Measurements from ENCODE around the gene SLC25A34.
A peak's percentile ranks its signal among the peaks of the same experiment; 100 is the strongest.

Gene SLC25A34

GRCh38 chr1:15692121-15692682, 43.9 kb upstream of the SLC25A34 start:
- no peak overlapping the region for H3K9ac ChIP-seq (ENCODE audit: low read length)
- H4K8ac ChIP-seq (ENCODE audit: low read depth, low read length): no peak overlapping the region
- no peak overlapping the region for H3K4me3 ChIP-seq (ENCODE audit: low read depth, low read length)
- no peaks in the 10 kb centered on the region for H3K79me1 ChIP-seq (ENCODE audit: low read length)
- no peak for DNase-seq
- H4K12ac ChIP-seq (ENCODE audit: low read depth, low read length): no peak overlapping the region
- no peak overlapping the region for H3K23ac ChIP-seq (ENCODE audit: low read length)
- no peak overlapping the region for H3K18ac ChIP-seq (ENCODE audit: low read length)
- no peak overlapping the region for H2AK5ac ChIP-seq (ENCODE audit: low read length)
- H2AFZ ChIP-seq (ENCODE audit: insufficient read depth, low read length, poor library complexity): no peak overlapping the region
- no peak overlapping the region for H3K4me2 ChIP-seq (ENCODE audit: low read length)
- H3K4ac ChIP-seq (ENCODE audit: low read depth, low read length): no peak overlapping the region
- WGBS (ENCODE audit: extremely low coverage, insufficient coverage, insufficient read length): no CpG with 5 or more reads among the region's 5 CpGs
- H3K27ac ChIP-seq (ENCODE audit: low read depth, low read length): no peak overlapping the region
- H3K27me3 ChIP-seq (ENCODE audit: insufficient read depth, low read length): no peaks in the 10 kb centered on the region
- H2BK120ac ChIP-seq (ENCODE audit: insufficient read depth, low read length, poor library complexity): no peak overlapping the region
- no peaks in the 10 kb centered on the region for H3K9me3 ChIP-seq (ENCODE audit: insufficient read depth, low read depth, low read length)
- H2BK12ac ChIP-seq (ENCODE audit: low read length): no peak overlapping the region
- peaks cover 10% of the 10 kb centered on the region for H3K79me2 ChIP-seq (ENCODE audit: control insufficient read depth, insufficient read depth, low read length, poor library complexity)
- H4K91ac ChIP-seq (ENCODE audit: low read depth, low read length): no peak overlapping the region
- no peak overlapping the region for H2BK5ac ChIP-seq (ENCODE audit: low read depth, low read length, poor library complexity)
- peaks cover 7 to 10% of the 10 kb centered on the region in 2 experiments for H3K36me3 ChIP-seq (ENCODE audit: control insufficient read depth in 1 of 2, insufficient read depth in 2 of 2, low read length in 2 of 2)
- H3K4me1 ChIP-seq (ENCODE audit: control insufficient read depth in 1 of 2, insufficient read depth in 2 of 2, low read length in 2 of 2): peaks cover 0 to 2% of the 10 kb centered on the region in 2 experiments
- no peak overlapping the region for H3K14ac ChIP-seq (ENCODE audit: low read length)

DNA sequence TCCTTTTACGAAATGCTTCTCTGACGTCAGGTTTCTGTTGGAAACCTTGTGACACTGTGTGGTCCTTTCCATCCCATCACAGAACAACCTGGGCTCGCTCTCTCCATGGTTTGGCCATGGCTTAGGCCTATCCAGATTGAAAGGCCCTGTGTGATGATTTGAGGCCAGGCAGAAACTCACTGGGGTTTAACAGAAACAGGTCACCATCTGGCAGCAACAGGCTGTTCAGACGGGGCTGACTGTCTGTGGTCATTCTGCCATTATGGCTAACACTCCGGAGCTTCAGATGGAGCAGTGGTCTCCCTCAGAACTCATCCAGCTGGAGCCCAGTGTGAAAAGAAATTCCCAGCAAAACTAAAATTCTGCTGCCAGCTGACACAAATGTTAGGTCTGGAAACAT, 42.7 kb upstream of the SLC25A34 start:
- no CpG with 5 or more reads among the region's 5 CpGs for WGBS (ENCODE audit: extremely low coverage, insufficient coverage, insufficient read length)

GRCh38 chr1:15696956-15697521, 39.0 kb upstream of the SLC25A34 start:
- DNase-seq: no peak
- Histone ChIP-seq H3K23ac (ENCODE audit: low read length) (no peak overlapping the region), H3K9ac (ENCODE audit: low read length) (no peak overlapping the region), H3K4ac (ENCODE audit: low read depth, low read length) (no peak overlapping the region), H3K4me1 (ENCODE audit: control insufficient read depth in 1 of 2, insufficient read depth in 2 of 2, low read length in 2 of 2) (no peaks in the 10 kb centered on the region), H3K4me3 (ENCODE audit: low read depth, low read length) (no peak overlapping the region), H2AFZ (ENCODE audit: insufficient read depth, low read length, poor library complexity) (no peak overlapping the region), H2BK5ac (ENCODE audit: low read depth, low read length, poor library complexity) (no peak overlapping the region), H3K4me2 (ENCODE audit: low read length) (no peak overlapping the region), H3K27me3 (ENCODE audit: insufficient read depth, low read length) (no peaks in the 10 kb centered on the region), H4K8ac (ENCODE audit: low read depth, low read length) (no peak overlapping the region), H3K14ac (ENCODE audit: low read length) (no peak overlapping the region), H3K18ac (ENCODE audit: low read length) (no peak overlapping the region), H3K36me3 (ENCODE audit: control insufficient read depth in 1 of 2, insufficient read depth in 2 of 2, low read length in 2 of 2) (peaks cover 6 to 9% of the 10 kb centered on the region in 2 experiments), H4K12ac (ENCODE audit: low read depth, low read length) (no peak overlapping the region), H2AK5ac (ENCODE audit: low read length) (no peak overlapping the region), H3K79me1 (ENCODE audit: low read length) (no peaks in the 10 kb centered on the region), H3K79me2 (ENCODE audit: control insufficient read depth, insufficient read depth, low read length, poor library complexity) (peaks cover 7% of the 10 kb centered on the region), H3K9me3 (ENCODE audit: insufficient read depth, low read depth, low read length) (peaks cover 2% of the 10 kb centered on the region), H2BK12ac (ENCODE audit: low read length) (no peak overlapping the region), H4K91ac (ENCODE audit: low read depth, low read length) (no peak overlapping the region), H3K27ac (ENCODE audit: low read depth, low read length) (no peak overlapping the region), H2BK120ac (ENCODE audit: insufficient read depth, low read length, poor library complexity) (no peak overlapping the region)
- WGBS (ENCODE audit: extremely low coverage, insufficient coverage, insufficient read length): no CpG with 5 or more reads among the region's 10 CpGs

More for the DNA sequence above, 42.7 kb upstream of the SLC25A34 start:
- no peak overlapping the region for H2BK5ac ChIP-seq (ENCODE audit: low read depth, low read length, poor library complexity)
- no peaks in the 10 kb centered on the region for H3K27me3 ChIP-seq (ENCODE audit: insufficient read depth, low read length)
- H2BK12ac ChIP-seq (ENCODE audit: low read length): no peak overlapping the region
- H3K23ac ChIP-seq (ENCODE audit: low read length): no peak overlapping the region
- H3K14ac ChIP-seq (ENCODE audit: low read length): no peak overlapping the region
- H3K4me2 ChIP-seq (ENCODE audit: low read length): no peak overlapping the region
- H3K4me3 ChIP-seq (ENCODE audit: low read depth, low read length): no peak overlapping the region
- H3K9me3 ChIP-seq (ENCODE audit: insufficient read depth, low read depth, low read length): no peaks in the 10 kb centered on the region
- H4K91ac ChIP-seq (ENCODE audit: low read depth, low read length): no peak overlapping the region
- no peak overlapping the region for H3K9ac ChIP-seq (ENCODE audit: low read length)
- H2AK5ac ChIP-seq (ENCODE audit: low read length): no peak overlapping the region
- peak overlapping the region; percentile 73 for H3K4ac ChIP-seq (ENCODE audit: low read depth, low read length)
- no peak for DNase-seq
- H3K18ac ChIP-seq (ENCODE audit: low read length): peak overlapping the region; percentile 23
- H3K27ac ChIP-seq (ENCODE audit: low read depth, low read length): no peak overlapping the region
- peaks cover 7 to 10% of the 10 kb centered on the region in 2 experiments for H3K36me3 ChIP-seq (ENCODE audit: control insufficient read depth in 1 of 2, insufficient read depth in 2 of 2, low read length in 2 of 2)
- H3K4me1 ChIP-seq (ENCODE audit: control insufficient read depth in 1 of 2, insufficient read depth in 2 of 2, low read length in 2 of 2): peaks cover 0 to 2% of the 10 kb centered on the region in 2 experiments
- H2BK120ac ChIP-seq (ENCODE audit: insufficient read depth, low read length, poor library complexity): no peak overlapping the region
- H4K12ac ChIP-seq (ENCODE audit: low read depth, low read length): no peak overlapping the region
- H3K79me2 ChIP-seq (ENCODE audit: control insufficient read depth, insufficient read depth, low read length, poor library complexity): peaks cover 12% of the 10 kb centered on the region
- H4K8ac ChIP-seq (ENCODE audit: low read depth, low read length): no peak overlapping the region
- no peak overlapping the region for H2AFZ ChIP-seq (ENCODE audit: insufficient read depth, low read length, poor library complexity)
- no peaks in the 10 kb centered on the region for H3K79me1 ChIP-seq (ENCODE audit: low read length)

DNA sequence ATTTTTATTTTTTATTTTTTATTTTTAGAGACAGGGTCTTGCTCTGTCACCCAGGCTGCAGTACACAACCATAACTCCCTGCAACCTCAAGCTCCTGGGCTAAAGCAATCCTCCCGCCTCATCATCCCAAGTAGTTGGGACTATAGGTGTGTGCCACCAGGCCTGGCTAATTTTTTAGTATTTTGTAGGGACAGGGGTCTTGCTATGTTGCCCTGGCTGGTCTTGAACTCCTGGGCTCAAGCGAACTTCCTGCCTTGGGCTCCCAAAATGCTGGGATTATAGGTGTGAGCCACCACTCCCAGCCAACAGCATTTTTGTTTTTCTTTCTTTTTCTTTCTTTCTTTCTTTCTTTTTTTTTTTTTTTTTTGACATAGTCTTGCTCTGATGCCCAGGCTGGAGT, 37.9 kb upstream of the SLC25A34 start:
- Histone ChIP-seq H3K27me3 (ENCODE audit: insufficient read depth, low read length) (no peaks in the 10 kb centered on the region), H3K79me1 (ENCODE audit: low read length) (no peaks in the 10 kb centered on the region), H2BK120ac (ENCODE audit: insufficient read depth, low read length, poor library complexity) (no peak overlapping the region), H4K12ac (ENCODE audit: low read depth, low read length) (no peak overlapping the region), H3K4me3 (ENCODE audit: low read depth, low read length) (no peak overlapping the region), H4K91ac (ENCODE audit: low read depth, low read length) (no peak overlapping the region), H3K4me2 (ENCODE audit: low read length) (no peak overlapping the region), H4K8ac (ENCODE audit: low read depth, low read length) (no peak overlapping the region), H2BK12ac (ENCODE audit: low read length) (no peak overlapping the region), H3K4ac (ENCODE audit: low read depth, low read length) (no peak overlapping the region), H3K4me1 (ENCODE audit: control insufficient read depth in 1 of 2, insufficient read depth in 2 of 2, low read length in 2 of 2) (peaks cover 0 to 5% of the 10 kb centered on the region in 2 experiments), H2BK5ac (ENCODE audit: low read depth, low read length, poor library complexity) (no peak overlapping the region), H3K9me3 (ENCODE audit: insufficient read depth, low read depth, low read length) (peaks cover 3% of the 10 kb centered on the region), H3K79me2 (ENCODE audit: control insufficient read depth, insufficient read depth, low read length, poor library complexity) (peaks cover 7% of the 10 kb centered on the region), H3K9ac (ENCODE audit: low read length) (no peak overlapping the region), H3K27ac (ENCODE audit: low read depth, low read length) (no peak overlapping the region), H3K18ac (ENCODE audit: low read length) (no peak overlapping the region), H2AK5ac (ENCODE audit: low read length) (no peak overlapping the region), H3K14ac (ENCODE audit: low read length) (no peak overlapping the region), H2AFZ (ENCODE audit: insufficient read depth, low read length, poor library complexity) (no peak overlapping the region), H3K23ac (ENCODE audit: low read length) (no peak overlapping the region), H3K36me3 (ENCODE audit: control insufficient read depth in 1 of 2, insufficient read depth in 2 of 2, low read length in 2 of 2) (peaks cover 8 to 10% of the 10 kb centered on the region in 2 experiments)
- no CpG with 5 or more reads among the region's 2 CpGs for WGBS (ENCODE audit: extremely low coverage, insufficient coverage, insufficient read length)
- DNase-seq: no peak
